NCI-H2081 treated with DMSO at 0.1 percent for 48 hours (cell line): ENCODE measurements around the gene TRAPPC10.
"Not testable (repeated sequence)": the region's sequence is repeated elsewhere in the genome, so short reads cannot be mapped to it uniquely, and the experiment has no call there.

Experiments
- DNase-seq: peaks from one replicate; lab custom pipeline; 2025; lab: John Stamatoyannopoulos, UW

Gene TRAPPC10

GRCh38 chr21:44145616-44146015, 133.5 kb downstream of the TRAPPC10 start:
- DNase-seq: not testable (repeated sequence)

- not testable (repeated sequence) for DNase-seq
Observed at GRCh38 chr21:44147108-44147507, 135.0 kb downstream of the TRAPPC10 start.

GRCh38 chr21:44150255-44150654, 138.1 kb downstream of the TRAPPC10 start:
- DNase-seq: not testable (repeated sequence)

GRCh38 chr21:44153214-44153888, 141.2 kb downstream of the TRAPPC10 start:
- not testable (repeated sequence) for DNase-seq

GRCh38 chr21:44153889-44154228, 141.8 kb downstream of the TRAPPC10 start:
- DNase-seq: not testable (repeated sequence)

GRCh38 chr21:44154816-44155230, 142.7 kb downstream of the TRAPPC10 start:
- DNase-seq: not testable (repeated sequence)

- not testable (repeated sequence) for DNase-seq
Observed at GRCh38 chr21:44155231-44155993, 143.3 kb downstream of the TRAPPC10 start.

GRCh38 chr21:44155994-44156380, 143.9 kb downstream of the TRAPPC10 start:
- not testable (repeated sequence) for DNase-seq
